NCI-H446 treated with DMSO at 0.1 percent for 48 hours (cell line): ENCODE results near the gene ANKMY1.
"Not testable (repeated sequence)": the region's sequence is repeated elsewhere in the genome, so short reads cannot be mapped to it uniquely, and the experiment has no call there.

Source experiments
- DNase-seq: peaks from one replicate; lab custom pipeline; 2025; lab: John Stamatoyannopoulos, UW

ANKMY1 gene

GRCh38 chr2:240503848-240504247, 53.9 kb downstream of the ANKMY1 start:
- no peak for DNase-seq

GRCh38 chr2:240503375-240503774, 54.4 kb downstream of the ANKMY1 start:
- no peak for DNase-seq

- no peak for DNase-seq
These were observed 55.2 kb downstream of the ANKMY1 start for GRCh38 chr2:240502430-240503121.

GRCh38 chr2:240502059-240502429, 55.7 kb downstream of the ANKMY1 start:
- no peak for DNase-seq

GRCh38 chr2:240501531-240501991, 56.2 kb downstream of the ANKMY1 start:
- DNase-seq: no peak

GRCh38 chr2:240500561-240501423, 57.0 kb downstream of the ANKMY1 start:
- DNase-seq: no peak

GRCh38 chr2:240499309-240500301, 58.2 kb downstream of the ANKMY1 start:
- no peak for DNase-seq

- no peak for DNase-seq
These were observed 58.9 kb downstream of the ANKMY1 start for GRCh38 chr2:240498958-240499260.

GRCh38 chr2:240498171-240498957, 59.4 kb downstream of the ANKMY1 start:
- no peak for DNase-seq

GRCh38 chr2:240497082-240497481, 60.7 kb downstream of the ANKMY1 start:
- DNase-seq: not testable (repeated sequence)

GRCh38 chr2:240494942-240495341, 62.8 kb downstream of the ANKMY1 start:
- DNase-seq: not testable (repeated sequence)

- DNase-seq: no peak
These were observed 63.5 kb downstream of the ANKMY1 start for GRCh38 chr2:240494194-240494793.

- DNase-seq: no peak
These were observed 66.3 kb downstream of the ANKMY1 start for GRCh38 chr2:240491483-240491882.

GRCh38 chr2:240482141-240482540, 75.6 kb downstream of the ANKMY1 start:
- no peak for DNase-seq

- no peak for DNase-seq
These were observed 76.1 kb downstream of the ANKMY1 start for GRCh38 chr2:240481720-240482119.

GRCh38 chr2:240480834-240481623, 76.8 kb downstream of the ANKMY1 start:
- DNase-seq: no peak

- no peak for DNase-seq
These were observed 78.7 kb downstream of the ANKMY1 start for GRCh38 chr2:240479111-240479501.

- no peak for DNase-seq
These were observed 79.3 kb downstream of the ANKMY1 start for GRCh38 chr2:240478346-240479110.

- no peak for DNase-seq
These were observed 79.9 kb downstream of the ANKMY1 start for GRCh38 chr2:240477916-240478315.
